ENCODE measurements around the gene PLPPR1.

Gene PLPPR1

GRCh38 chr9:101065930-101066329 is 37.4 kb downstream of the PLPPR1 start:
- TF ChIP-seq CTCF (IDR thresholded peaks at IDR 0.05; ENCODE audit: insufficient read depth, low read depth, low read length, missing control alignments): no peak
- no peak overlapping the region for H3K4me3 ChIP-seq (ENCODE audit: low read length)
- no peak for DNase-seq (ENCODE audit: low read depth)

DNA sequence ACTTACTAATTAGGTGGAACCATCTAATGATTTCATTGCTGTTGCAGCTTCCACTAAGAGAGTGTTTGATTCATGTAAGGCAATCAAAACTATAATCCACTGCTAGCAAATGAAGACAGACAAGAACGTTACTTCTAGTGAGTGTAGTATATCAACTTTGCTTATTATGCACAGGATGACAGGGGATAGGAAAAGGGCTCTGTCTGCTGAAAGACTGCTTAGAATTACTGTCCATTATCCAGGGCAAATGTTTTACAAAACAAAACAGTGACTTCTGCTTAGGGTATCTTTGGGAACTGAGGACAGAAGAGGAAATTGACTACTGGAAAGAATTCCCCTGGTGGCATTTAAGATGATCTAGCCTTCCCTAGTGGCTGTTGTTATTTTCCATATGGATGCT is 40.2 kb downstream of the PLPPR1 start:
- DNase-seq (ENCODE audit: low read depth): no peak
- no peak for TF ChIP-seq CTCF (IDR thresholded peaks at IDR 0.05; ENCODE audit: insufficient read depth, low read depth, low read length, missing control alignments)

GRCh38 chr9:101072259-101072658 is 43.7 kb downstream of the PLPPR1 start:
- no peak for TF ChIP-seq CTCF (IDR thresholded peaks at IDR 0.05; ENCODE audit: insufficient read depth, low read depth, low read length, missing control alignments)
- H3K4me3 ChIP-seq (ENCODE audit: low read length): no peak overlapping the region

More for the DNA sequence above, 40.2 kb downstream of the PLPPR1 start:
- H3K4me3 ChIP-seq (ENCODE audit: low read length): no peak overlapping the region

GRCh38 chr9:101073122-101073521 is 44.6 kb downstream of the PLPPR1 start:
- TF ChIP-seq CTCF (IDR thresholded peaks at IDR 0.05; ENCODE audit: insufficient read depth, low read depth, low read length, missing control alignments): no peak
- no peak overlapping the region for H3K4me3 ChIP-seq (ENCODE audit: low read length)
- DNase-seq (ENCODE audit: low read depth): no peak

More at GRCh38 chr9:101072259-101072658, 43.7 kb downstream of the PLPPR1 start:
- no peak for DNase-seq (ENCODE audit: low read depth)

DNA sequence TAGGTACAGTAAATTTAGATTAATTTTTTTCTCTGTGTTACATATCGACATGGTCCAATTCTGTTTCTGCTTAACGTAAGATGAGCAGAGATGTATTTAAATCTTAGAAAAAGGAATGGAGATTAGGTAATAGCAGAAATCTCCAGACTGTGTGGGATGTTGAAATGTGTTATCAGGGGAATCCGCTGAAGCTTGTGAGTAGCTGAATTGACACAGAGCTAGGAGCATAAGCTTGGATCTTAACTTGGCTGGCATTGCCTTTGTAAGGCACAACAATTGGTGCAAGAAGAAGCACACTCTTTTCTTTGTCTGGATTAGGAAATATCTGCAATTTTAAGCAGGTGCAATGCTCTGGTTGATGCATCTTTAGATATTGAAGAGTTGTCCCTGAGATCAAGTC is 53.1 kb downstream of the PLPPR1 start:
- no peak for DNase-seq (ENCODE audit: low read depth)
- no peak for TF ChIP-seq CTCF (IDR thresholded peaks at IDR 0.05; ENCODE audit: insufficient read depth, low read depth, low read length, missing control alignments)

DNA sequence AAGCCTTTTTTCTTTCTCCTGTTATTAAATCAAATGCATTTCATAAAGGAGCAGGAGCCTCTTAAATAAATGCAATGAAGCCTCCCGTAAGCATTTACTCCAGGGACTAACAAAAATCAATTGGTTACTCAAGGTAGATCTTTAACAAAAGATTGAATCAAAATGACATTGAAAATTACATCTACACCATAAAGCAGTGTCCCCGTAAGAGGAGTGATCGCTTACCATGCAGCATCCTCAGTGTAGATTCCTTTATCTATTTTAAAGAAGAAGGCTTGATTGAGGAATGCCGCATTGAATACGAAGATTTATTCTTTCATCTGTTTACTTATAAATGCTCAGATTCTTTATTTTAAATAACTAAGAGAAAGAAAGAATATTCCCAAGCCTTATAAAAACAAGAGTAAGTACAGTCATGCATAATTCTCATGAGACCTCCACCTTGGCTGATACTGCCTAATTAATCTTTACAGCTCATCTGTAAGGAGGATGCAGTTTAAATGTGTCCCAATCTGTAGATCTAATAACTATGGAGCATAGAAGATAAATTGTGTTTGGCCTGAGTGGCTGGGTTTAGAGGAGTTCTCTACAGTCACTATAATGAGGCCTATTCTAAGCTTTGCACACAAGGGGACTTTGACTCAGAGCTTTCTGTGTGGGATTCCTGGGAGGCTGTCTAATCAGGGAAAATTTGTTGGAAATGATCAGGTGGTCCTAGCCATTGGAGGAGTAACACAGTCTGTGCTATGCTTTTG is 55.1 kb downstream of the PLPPR1 start:
- DNase-seq (ENCODE audit: low read depth): no peak

More for the DNA sequence above, 53.1 kb downstream of the PLPPR1 start:
- H3K4me3 ChIP-seq (ENCODE audit: low read length): no peak overlapping the region

More for the DNA sequence above, 55.1 kb downstream of the PLPPR1 start:
- TF ChIP-seq CTCF (IDR thresholded peaks at IDR 0.05; ENCODE audit: insufficient read depth, low read depth, low read length, missing control alignments): no peak
- H3K4me3 ChIP-seq (ENCODE audit: low read length): no peak overlapping the region

Measured in epithelial cell of esophagus (primary cell).